GM19455 (cell line): ENCODE data around the gene DIS3L2.

Source experiments
- ATAC-seq: cut with Tn5 transposase; IDR thresholded peaks from one replicate; pipeline ENCODE4 v1.9.1; 2021; ENCODE audit not compliant: unreplicated experiment

DIS3L2 gene

GRCh38 chr2:232250246-232251175 lies 289.0 kb downstream of the DIS3L2 start:
- no peak for ATAC-seq

DNA sequence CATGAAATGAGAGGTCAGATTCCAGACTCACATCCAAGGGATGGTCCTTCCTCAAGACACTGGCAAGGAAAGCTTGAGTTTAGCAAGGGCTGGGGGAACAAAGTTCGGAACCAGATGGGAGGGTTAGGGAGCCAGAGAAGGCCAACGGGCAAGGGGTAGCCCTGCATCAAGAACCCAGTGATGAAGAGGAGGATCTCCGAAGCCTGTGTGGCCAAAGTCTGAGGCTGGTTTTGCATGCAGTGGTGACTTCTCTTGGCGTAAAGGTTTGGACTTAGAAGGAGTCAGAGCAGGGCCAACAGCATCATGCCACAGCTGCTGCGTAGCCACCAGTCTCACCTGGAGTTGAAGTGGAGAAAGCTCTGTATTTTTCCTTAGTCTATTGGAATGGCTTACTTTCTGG lies 293.5 kb downstream of the DIS3L2 start:
- ATAC-seq = no peak

DNA sequence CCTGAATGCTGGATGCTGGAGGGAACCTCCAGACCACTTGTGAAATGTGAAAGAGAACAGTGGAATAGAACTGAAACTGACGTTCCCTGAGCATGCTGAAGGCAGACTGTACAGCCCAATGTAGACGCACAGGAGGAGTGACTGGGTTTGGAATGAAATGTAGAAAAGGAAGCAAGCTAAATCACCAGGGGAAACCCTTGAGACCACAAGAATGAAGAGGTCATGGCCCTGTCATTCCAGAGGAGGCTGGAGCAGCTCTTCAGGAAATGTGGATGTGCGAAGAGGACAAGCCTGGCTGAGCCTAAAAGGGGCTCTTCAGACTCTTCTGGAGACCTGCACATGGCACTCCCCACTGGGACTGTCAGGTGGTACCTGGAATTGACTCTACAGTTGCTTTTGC lies 298.6 kb downstream of the DIS3L2 start:
- ATAC-seq = no peak

GRCh38 chr2:232261776-232262175 lies 300.3 kb downstream of the DIS3L2 start:
- no peak for ATAC-seq

DNA sequence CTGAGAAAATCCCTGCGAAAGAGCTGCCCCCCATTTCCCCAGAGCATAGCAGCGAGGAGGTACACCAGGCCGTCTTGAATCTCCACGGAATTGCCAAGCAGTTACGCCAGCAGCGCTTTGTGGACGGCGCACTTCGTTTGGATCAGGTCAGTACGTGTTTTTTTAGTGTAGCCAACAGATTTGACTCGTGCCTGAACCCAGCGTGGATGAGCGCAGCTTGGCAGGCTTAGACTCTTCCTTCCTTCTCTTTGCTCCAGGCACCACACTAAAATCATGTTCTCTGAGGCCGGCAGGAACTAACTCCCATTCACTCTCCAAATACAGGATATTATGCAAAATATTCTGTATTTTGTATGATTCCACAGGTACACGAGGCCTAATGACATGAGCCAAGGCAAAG lies 301.8 kb downstream of the DIS3L2 start:
- ATAC-seq = no peak

DNA sequence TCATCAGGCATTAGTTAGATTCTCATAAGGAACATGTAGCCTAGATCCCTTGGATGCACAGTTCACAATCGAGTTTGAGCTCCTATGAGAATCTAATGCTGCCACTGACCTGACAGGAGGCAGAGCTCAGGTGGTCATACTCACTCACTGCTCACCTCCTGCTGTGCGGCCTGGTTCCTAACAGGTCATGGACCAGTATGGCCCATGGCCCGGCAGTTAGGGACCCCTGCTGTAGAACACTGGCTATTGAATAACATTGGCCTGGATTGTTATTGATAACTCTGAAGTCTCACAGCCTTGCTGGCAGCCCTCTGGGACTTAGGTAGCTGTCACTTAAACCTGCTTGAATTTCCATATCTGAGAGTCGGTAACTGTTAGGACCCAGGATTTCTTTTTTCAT lies 302.6 kb downstream of the DIS3L2 start:
- no peak for ATAC-seq

DNA sequence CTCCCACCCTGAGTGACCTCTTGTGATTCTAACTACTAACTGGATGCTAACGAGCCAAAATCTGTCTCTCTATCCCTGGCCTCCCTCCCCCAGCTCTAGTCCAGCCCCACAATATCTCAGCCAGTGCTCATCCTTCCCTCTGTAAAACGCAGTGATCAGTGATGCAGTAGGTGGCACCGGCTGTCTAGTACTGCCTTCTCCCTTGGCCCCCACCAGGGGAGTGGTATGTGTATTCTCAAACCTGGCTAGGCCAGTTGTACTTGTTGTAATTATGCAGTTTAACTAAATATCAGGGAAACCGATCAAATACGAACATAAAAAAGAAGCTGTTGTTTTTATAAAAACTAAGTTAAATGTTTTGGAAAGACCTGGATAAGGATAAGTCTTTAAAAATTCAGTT lies 303.8 kb downstream of the DIS3L2 start:
- ATAC-seq = no peak

- ATAC-seq = no peak
These were observed 307.2 kb downstream of the DIS3L2 start for GRCh38 chr2:232268636-232269165.

DNA sequence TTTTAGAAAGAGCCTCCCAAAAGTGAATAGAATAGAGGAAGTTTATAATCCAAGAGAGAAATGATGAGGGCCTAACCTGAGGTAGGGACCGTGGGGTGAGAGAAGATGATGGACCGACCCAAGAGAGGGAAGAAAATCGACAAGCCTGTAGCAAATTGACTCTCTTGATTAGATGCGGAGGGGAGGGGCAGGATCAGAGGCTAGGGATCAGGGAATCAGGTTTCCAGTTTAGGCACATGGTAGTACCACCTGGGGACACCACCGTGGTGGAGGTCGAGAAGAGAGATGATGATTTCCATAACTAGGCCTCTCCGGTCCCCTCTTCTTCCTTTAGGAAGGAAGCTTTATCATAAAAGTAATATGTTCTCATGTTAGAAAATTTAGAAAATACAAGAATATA lies 308.4 kb downstream of the DIS3L2 start:
- no peak for ATAC-seq

- no peak for ATAC-seq
These were observed 312.6 kb downstream of the DIS3L2 start for GRCh38 chr2:232273903-232274643.

GRCh38 chr2:232275670-232276069 lies 314.2 kb downstream of the DIS3L2 start:
- ATAC-seq = no peak

GRCh38 chr2:232276084-232276732 lies 314.7 kb downstream of the DIS3L2 start:
- no peak for ATAC-seq

DNA sequence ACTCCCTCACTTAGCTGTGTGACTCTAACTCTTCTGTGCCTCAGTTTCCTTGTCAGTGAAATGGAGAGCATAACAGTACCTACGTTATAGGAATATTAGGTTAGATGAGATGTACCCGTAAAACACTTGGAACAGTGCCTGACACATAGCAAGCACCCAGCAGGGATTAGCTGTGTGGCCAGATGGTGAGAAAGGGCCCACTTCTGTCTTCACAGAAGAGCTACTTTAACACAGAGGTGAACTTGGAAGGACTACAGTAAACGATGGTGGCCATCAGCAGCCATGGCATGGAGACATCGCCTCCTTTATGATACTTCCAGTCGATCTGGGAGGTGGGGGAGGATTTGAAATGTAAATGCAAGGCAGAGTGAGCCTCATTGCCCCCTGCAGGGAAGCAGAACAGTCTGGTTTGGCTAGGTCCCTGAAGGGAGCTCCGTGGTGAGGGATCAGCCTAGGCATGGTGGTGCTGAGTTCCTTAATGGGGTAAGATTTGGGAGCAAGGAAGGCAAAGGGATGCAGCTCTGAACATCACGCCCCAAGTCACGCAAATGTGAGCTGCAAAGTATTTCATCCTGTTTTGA lies 315.3 kb downstream of the DIS3L2 start:
- ATAC-seq = no peak

- ATAC-seq = no peak
These were observed 317.0 kb downstream of the DIS3L2 start for GRCh38 chr2:232278534-232278933.

GRCh38 chr2:232280341-232280740 lies 318.8 kb downstream of the DIS3L2 start:
- ATAC-seq = no peak

GRCh38 chr2:232281858-232282507 lies 320.5 kb downstream of the DIS3L2 start:
- ATAC-seq = no peak

DNA sequence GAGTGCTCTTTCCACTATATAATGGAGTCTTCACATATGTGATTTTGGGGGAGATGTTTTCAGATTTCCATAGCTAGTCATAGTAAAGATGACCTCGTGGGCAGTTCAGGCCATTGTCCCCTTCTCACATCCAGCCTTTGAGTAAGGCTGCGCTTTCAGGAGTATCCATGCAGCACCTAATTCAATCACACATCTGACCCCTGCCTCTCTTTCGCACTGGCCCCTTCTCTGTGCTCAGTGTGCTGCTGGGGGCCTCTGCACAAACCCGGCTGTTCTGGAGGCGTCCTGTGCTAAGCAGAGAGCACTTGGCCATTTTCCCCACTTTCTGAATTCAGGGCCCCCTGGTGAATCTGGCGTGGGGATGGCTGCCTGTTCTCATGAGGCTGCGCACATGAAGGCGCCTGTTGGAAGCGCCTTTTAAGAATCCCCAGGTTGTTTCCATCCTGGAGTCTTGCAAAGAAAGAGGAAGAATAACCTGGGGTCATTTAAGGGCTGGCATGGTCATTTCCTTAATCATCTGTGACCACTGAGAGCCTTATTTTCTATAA lies 321.1 kb downstream of the DIS3L2 start:
- ATAC-seq = no peak

DNA sequence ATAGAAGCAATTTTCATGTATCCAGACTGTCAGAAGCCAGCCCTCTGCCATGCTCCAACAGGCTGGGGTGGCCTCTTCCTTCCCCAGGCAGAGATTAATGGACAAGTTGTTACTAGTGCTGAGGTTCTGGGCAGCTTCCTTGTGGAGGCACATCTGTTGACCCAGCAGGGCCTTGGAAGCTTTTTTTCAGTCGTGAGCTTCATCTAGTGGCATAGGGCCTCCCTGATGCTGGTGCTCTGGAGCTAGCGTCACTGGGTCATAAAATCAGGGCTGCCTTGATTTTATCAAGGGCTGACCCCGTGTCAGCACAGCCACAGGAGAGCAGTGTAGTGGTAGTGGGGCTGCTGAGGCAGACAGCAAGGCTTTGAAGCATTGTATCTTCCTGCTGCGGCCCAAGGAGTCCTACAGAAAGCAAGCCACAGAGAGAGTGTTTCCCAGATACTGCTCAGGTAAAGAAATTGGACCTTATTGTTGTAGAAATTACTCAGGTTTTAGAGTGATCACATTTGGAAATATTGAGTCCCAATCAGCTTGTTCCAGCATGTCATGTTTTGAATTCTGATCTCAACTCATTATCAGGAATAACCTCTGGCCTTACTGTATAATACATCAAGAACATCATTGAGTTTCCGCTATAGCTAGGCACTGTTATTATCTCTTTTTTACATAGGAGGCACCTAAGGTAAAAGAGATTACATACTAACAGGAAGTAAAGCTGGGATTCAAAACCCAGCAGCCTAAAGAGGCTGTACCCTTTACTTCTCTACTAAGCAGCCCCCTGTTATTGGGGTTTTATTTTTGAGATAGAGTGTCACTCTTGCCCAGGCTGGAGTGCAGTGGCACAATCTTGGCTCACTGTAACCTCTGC lies 324.7 kb downstream of the DIS3L2 start:
- ATAC-seq = no peak

DNA sequence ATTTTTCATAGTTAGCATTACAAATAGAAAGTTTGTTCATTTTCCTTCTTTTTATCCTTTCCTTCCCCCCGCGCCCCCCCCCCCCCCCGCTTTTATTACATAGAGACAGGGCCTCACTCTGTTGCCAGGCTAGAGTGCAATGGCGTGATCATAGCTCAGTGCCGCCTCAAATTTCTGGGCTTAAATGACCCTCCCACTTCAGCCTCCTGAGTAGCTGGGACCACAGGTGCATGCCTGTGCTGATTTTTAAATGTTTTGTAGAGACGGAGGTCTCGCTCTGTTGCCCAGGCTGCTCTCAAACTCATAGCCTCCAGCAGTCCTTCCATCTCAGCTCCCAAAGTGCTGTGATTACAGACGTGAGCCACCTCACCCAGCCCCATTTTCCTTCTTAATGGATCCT lies 325.8 kb downstream of the DIS3L2 start:
- no peak for ATAC-seq
